CD4-positive, alpha-beta T cell (primary cell): ENCODE results near the gene STK17A. TPM values are rescaled to one million over a fixed set of nuclear protein-coding genes. Genes with fewer than 3 reads are reported as not detected.

Source experiments
- ATAC-seq: fragments of 200-7000 bp; cut with Tn5 transposase; one replicate; pipeline ENCODE4 v1.10.0; 2022; ENCODE audit warnings: mild to moderate bottlenecking; ENCODE audit not compliant: poor library complexity
- CTCF ChIA-PET: fragments of 350-600 bp; sonication (Branson Sonifier 250); formaldehyde crosslinking; loops from one replicate; lab custom pipeline; 2021; ENCODE audit warnings: antibody characterized with exemption, inconsistent platforms; lab: Charles Lee
- POLR2A ChIA-PET: fragments of 350-600 bp; sonication (Branson Sonifier 250); formaldehyde crosslinking; loops from one replicate; lab custom pipeline; 2021; ENCODE audit warnings: antibody characterized with exemption, inconsistent platforms; lab: Charles Lee
- DNase-seq, 14 experiments: peaks; one replicate each; pipeline ENCODE4 v3.0.0-alpha.2; 2013 to 2020; ENCODE audit warnings: mixed read lengths in 2 of 14
- H3K27ac ChIP-seq, 2 donors: one replicate each; pipeline versions ENCODE4 v1.5.1 to v1.7.0; 2013; ENCODE audit warnings: low read length in 2 of 2, low read depth in 1 of 2, mild to moderate bottlenecking in 1 of 2
- H3K27me3 ChIP-seq, 2 experiments: 1 replicate in 1 of 2; 2 replicates in 1 of 2; pipeline versions ENCODE4 v1.6.1 to v1.7.0; 2013; ENCODE audit warnings: low read length in 2 of 2, control low read depth in 1 of 2, mild to moderate bottlenecking in 1 of 2, moderate library complexity in 1 of 2; ENCODE audit not compliant: insufficient read depth in 2 of 2, control insufficient read depth in 1 of 2
- H3K36me3 ChIP-seq: one replicate; pipeline ENCODE4 v1.6.1; 2013; ENCODE audit warnings: low read length, control low read depth; ENCODE audit not compliant: insufficient read depth
- H3K4me1 ChIP-seq: one replicate; pipeline ENCODE4 v1.6.1; 2013; ENCODE audit warnings: low read length, control low read depth; ENCODE audit not compliant: insufficient read depth
- H3K4me3 ChIP-seq: one replicate; pipeline ENCODE4 v1.5.1; 2013; ENCODE audit warnings: mild to moderate bottlenecking, low read length, moderate library complexity
- H3K9me3 ChIP-seq, 2 experiments: 1 replicate in 1 of 2; 2 replicates in 1 of 2; pipeline versions ENCODE4 v1.6.1 to v1.7.0; 2013; ENCODE audit warnings: low read length in 2 of 2, mild to moderate bottlenecking in 2 of 2, control low read depth in 1 of 2, moderate library complexity in 1 of 2; ENCODE audit not compliant: control insufficient read depth in 1 of 2, insufficient read depth in 1 of 2
- H3K27ac Mint-ChIP-seq: one replicate; pipeline ENCODE4 v1.8.0; 2020; ENCODE audit warnings: mixed read lengths
- H3K27me3 Mint-ChIP-seq: one replicate; pipeline ENCODE4 v1.8.0; 2021; ENCODE audit warnings: mixed read lengths
- H3K36me3 Mint-ChIP-seq: one replicate; pipeline ENCODE4 v1.8.0; 2021; ENCODE audit warnings: low read depth, mixed read lengths
- H3K4me1 Mint-ChIP-seq: one replicate; pipeline ENCODE4 v1.8.0; 2021; ENCODE audit warnings: low read depth, mixed read lengths
- H3K4me3 Mint-ChIP-seq: one replicate; pipeline ENCODE4 v1.8.0; 2020; ENCODE audit warnings: mild to moderate bottlenecking, mixed read lengths
- H3K9me3 Mint-ChIP-seq: one replicate; pipeline ENCODE4 v1.8.0; 2020; ENCODE audit warnings: mixed read lengths
- CTCF ChIP-seq: fragments of 200-600 bp; IDR thresholded peaks from one replicate; pipeline ENCODE4 v1.8.0; 2022; ENCODE audit warnings: antibody characterized with exemption, mild to moderate bottlenecking
- intact Hi-C, 2 experiments: fragments of 100-400 bp; cut with DNase I in 1 of 2; cut with micrococcal nuclease in 1 of 2; formaldehyde crosslinking; loops; one replicate each; pipeline versions ENCODE4 v1.15.1 to v1.9.0; 2023 to 2025; cut with DNase I, micrococcal nuclease
- total RNA-seq, 174 experiments: library from RNA in 2 of 174; stranded (reverse) in 2 of 174; gene quantifications; one replicate each; pipeline ENCODE4 v1.2.3 and lab custom pipeline; 2021 to 2026

The STK17A gene
- total RNA-seq, 2 experiments from 2014 or later, result 213 to 218 TPM

- CTCF ChIA-PET, result interaction anchor here (0.9 kb wide), 1 partner anchor 125 kb away, joined by 4 read pairs; no protein-coding TSS in a partner anchor
- intact Hi-C loops, result no loop called here
- no peak for ATAC-seq
These were observed 7.4 kb upstream of the STK17A start for GRCh38 chr7:43575506-43575905.

GRCh38 chr7:43576241-43576640 is 6.7 kb upstream of the STK17A start:
- Mint-ChIP-seq H3K36me3 (no peaks in the 10 kb centered on the region), H3K27me3 (no peaks in the 10 kb centered on the region), H3K4me3 (no peak overlapping the region), H3K9me3 (no peaks in the 10 kb centered on the region), H3K4me1 (peaks cover 5% of the 10 kb centered on the region), H3K27ac (no peak overlapping the region)
- POLR2A ChIA-PET, result no interaction called here
- DNase-seq (no peak), ATAC-seq (no peak)
- intact Hi-C loops, result no loop called here
- no peaks in the 10 kb centered on the region for H3K27me3 ChIP-seq
- H3K4me3 ChIP-seq, result no peak overlapping the region
- H3K27ac ChIP-seq, result no peak overlapping the region
- no peaks in the 10 kb centered on the region for H3K4me1 ChIP-seq
- CTCF ChIA-PET, result no interaction called here
- no peaks in the 10 kb centered on the region for H3K36me3 ChIP-seq
- no peak for TF ChIP-seq CTCF
- H3K9me3 ChIP-seq, result no peaks in the 10 kb centered on the region

More at GRCh38 chr7:43575506-43575905, 7.4 kb upstream of the STK17A start:
- Histone ChIP-seq H3K27me3 (no peaks in the 10 kb centered on the region), H3K27ac (no peak overlapping the region), H3K9me3 (no peaks in the 10 kb centered on the region), H3K4me1 (no peaks in the 10 kb centered on the region), H3K36me3 (no peaks in the 10 kb centered on the region), H3K4me3 (no peak overlapping the region)
- H3K27me3 Mint-ChIP-seq, result no peaks in the 10 kb centered on the region
- no peak overlapping the region for H3K4me3 Mint-ChIP-seq
- no peaks in the 10 kb centered on the region for H3K9me3 Mint-ChIP-seq
- H3K36me3 Mint-ChIP-seq, result no peaks in the 10 kb centered on the region
- no peak for DNase-seq
- POLR2A ChIA-PET, result no interaction called here
- no peak overlapping the region for H3K27ac Mint-ChIP-seq
- peaks cover 5% of the 10 kb centered on the region for H3K4me1 Mint-ChIP-seq
- no peak for TF ChIP-seq CTCF

DNA sequence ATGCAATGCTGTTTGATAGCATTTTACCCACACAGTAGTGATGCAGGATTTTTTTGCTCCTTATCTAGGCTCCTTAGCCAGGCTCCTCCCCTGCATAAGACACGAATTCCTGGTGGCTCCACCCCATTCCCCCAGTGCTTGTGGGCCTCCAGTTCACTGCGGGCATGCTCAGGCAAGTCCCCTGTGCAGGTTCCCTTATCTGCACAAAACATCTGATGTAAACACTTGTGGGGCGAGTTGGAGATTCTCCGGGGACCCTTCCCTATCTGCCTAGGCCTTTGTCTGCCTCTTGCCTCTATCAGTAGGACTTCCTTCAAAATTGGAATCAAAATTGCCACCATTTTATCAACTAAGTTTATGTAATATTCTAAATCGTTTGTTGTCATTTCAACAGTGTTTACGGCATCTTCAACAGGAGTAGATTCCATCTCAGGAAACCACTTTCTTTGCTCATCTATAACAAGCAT is 5.4 kb upstream of the STK17A start:
- Histone ChIP-seq H3K36me3 (no peaks in the 10 kb centered on the region), H3K4me1 (peaks cover 3% of the 10 kb centered on the region), H3K9me3 (no peaks in the 10 kb centered on the region), H3K4me3 (no peak overlapping the region), H3K27ac (no peak overlapping the region), H3K27me3 (no peaks in the 10 kb centered on the region)
- H3K4me3 Mint-ChIP-seq, result no peak overlapping the region
- CTCF ChIA-PET, result no interaction called here
- TF ChIP-seq CTCF, result no peak
- POLR2A ChIA-PET, result no interaction called here
- H3K9me3 Mint-ChIP-seq, result no peaks in the 10 kb centered on the region
- DNase-seq (no peak), ATAC-seq (no peak)
- H3K36me3 Mint-ChIP-seq, result peaks cover 8% of the 10 kb centered on the region
- peaks cover 9% of the 10 kb centered on the region for H3K27me3 Mint-ChIP-seq
- peaks cover 10% of the 10 kb centered on the region for H3K4me1 Mint-ChIP-seq
- no peak overlapping the region for H3K27ac Mint-ChIP-seq
- intact Hi-C loops, result no loop called here
